Gastrocnemius medialis (tissue), 4 donors: ENCODE data around the gene SUPT5H. TPM values are rescaled to one million over a fixed set of nuclear protein-coding genes. Genes with fewer than 3 reads are reported as not detected.

Source experiments
- ATAC-seq, 2 donors: fragments of 150-250 bp; one replicate each; pipeline ENCODE4 v1.9.1; 2016
- DNase-seq, 2 donors: peaks; one replicate each; pipeline ENCODE4 v3.0.0-alpha.2; 2019
- H3K27ac ChIP-seq, 4 donors: fragments of 200-600 bp; sonication (generic); 1 replicate in 1 of 4; 2 replicates in 3 of 4; pipeline ENCODE4 v1.5.1; 2016 to 2018; ENCODE audit warnings: mild to moderate bottlenecking in 2 of 4, moderate library complexity in 1 of 4
- H3K27me3 ChIP-seq, 3 donors: fragments of 200-600 bp; sonication (generic) in 2 of 3; 1 replicate in 1 of 3; 2 replicates in 2 of 3; pipeline versions ENCODE4 v1.5.1 to v1.6.0; 2016 to 2019; ENCODE audit warnings: mild to moderate bottlenecking in 1 of 3, moderate library complexity in 1 of 3
- H3K36me3 ChIP-seq, 2 donors: fragments of 200-600 bp; sonication (generic) in 1 of 2; one replicate each; pipeline ENCODE4 v1.5.1; 2017 to 2018
- H3K4me1 ChIP-seq, 2 donors: fragments of 200-600 bp; sonication (generic) in 1 of 2; one replicate each; pipeline ENCODE4 v1.5.1; 2016 to 2017; ENCODE audit warnings: mild to moderate bottlenecking in 2 of 2
- H3K4me3 ChIP-seq, 4 donors: fragments of 200-600 bp; sonication (generic) in 3 of 4; 1 replicate in 1 of 4; 2 replicates in 3 of 4; pipeline ENCODE4 v1.5.1; 2016 to 2019; ENCODE audit warnings: mild to moderate bottlenecking in 2 of 4
- H3K9me3 ChIP-seq, 3 donors: fragments of 200-600 bp; sonication (generic) in 2 of 3; 1 replicate in 1 of 3; 2 replicates in 2 of 3; pipeline ENCODE4 v1.5.1; 2016 to 2019
- POLR2A ChIP-seq, 2 donors: fragments of 450-650 bp; IDR thresholded peaks; one replicate each; pipeline ENCODE4 v1.6.1; 2017; ENCODE audit warnings: antibody characterized with exemption in 2 of 2, mild to moderate bottlenecking in 2 of 2, moderate library complexity in 2 of 2
- in situ Hi-C, 4 donors: fragments of 200-750 bp; cut with MboI; loops; one replicate each; pipeline versions ENCODE4 v1.15.0 to v1.8.0; 2017; ENCODE audit warnings: low sequenced_read_pairs in 4 of 4
- intact Hi-C: fragments of 100-400 bp; cut with DNase I; formaldehyde crosslinking; loops from one replicate; pipeline ENCODE4 v1.15.1; 2023; ENCODE audit warnings: low total_unique reads
- total RNA-seq, 4 donors: library from RNA; depleted of rRNA; stranded (reverse); fragments of >200 nt; gene quantifications; one replicate each; pipeline versions ENCODE4 v1.1.0 to v1.2.3, GENCODE V29; 2016
- TF ChIP-seq, protein P1 (sequence below), 5 experiments: fragments of 450-650 bp in 3 of 5; fragments of 200-600 bp in 2 of 5; sonication (generic) in 2 of 5; IDR thresholded peaks in 4 of 5; conservative IDR thresholded peaks in 1 of 5; 1 replicate in 4 of 5; 2 replicates in 1 of 5; pipeline ENCODE4 v1.5.1; 2016 to 2019; ENCODE audit warnings: antibody characterized with exemption in 5 of 5, mild to moderate bottlenecking in 3 of 5, moderate library complexity in 3 of 5

Gene SUPT5H
- total RNA-seq, 4 donors from 2014 or later, result 60.7 to 148 (median 108) TPM

DNA sequence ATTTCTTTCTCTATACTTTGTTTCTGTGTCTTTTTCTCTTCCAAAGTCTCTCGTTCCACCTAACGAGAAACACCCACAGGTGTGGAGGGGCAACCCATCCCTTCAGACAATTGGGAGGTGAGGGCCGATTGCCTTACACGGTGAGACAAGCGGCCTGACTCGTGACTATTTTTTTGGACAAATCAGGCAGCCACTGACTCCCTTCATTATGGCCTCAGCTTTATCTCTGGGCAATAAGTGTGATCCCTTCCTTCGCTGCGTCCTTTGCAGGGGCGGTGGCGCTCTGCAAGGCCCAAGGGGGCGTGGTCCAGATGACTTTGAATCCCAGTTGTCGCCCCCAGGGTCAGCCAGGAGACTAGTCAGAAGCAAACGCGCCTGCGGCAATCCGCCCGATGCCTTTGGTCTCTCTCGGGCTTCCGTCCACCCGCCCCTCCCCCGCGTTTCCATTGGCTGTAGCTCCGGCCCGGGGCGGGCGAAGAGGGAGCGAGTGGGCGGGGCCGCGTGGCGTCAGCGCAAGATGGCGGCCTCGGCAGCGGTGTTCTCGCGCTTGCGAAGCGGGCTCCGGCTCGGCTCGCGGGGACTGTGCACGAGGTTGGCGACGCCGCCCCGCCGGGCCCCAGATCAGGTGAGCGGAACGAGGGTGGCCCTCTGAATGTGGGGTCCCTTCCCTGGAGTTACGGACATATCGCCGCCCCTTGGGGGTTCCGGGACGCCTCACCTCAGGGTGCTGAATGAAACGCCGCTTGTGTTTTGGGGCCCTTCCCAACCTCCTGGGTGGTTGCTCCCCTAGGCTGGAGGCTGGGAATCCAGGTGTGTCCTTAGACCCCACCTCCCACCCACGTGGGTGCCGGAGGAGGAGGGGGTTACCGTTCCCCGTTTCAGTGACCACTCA, 35.2 kb downstream of the SUPT5H start, which contains the start of gene TIMM50:
TIMM50 (plus strand) TSS at position 502 of the 892 bp plus-strand sequence; CDS start at position 518, 16 bp downstream.
- Histone ChIP-seq H3K27ac (peak within 1 kb of the TSS; percentile 88 to 95 (median 92)), H3K36me3 (peaks cover 0 to 33% of the 10 kb centered on the region in 2 donors), H3K27me3 (no peaks in the 10 kb centered on the region), H3K9me3 (no peaks in the 10 kb centered on the region), H3K4me1 (peaks cover 11% of the 10 kb centered on the region in 2 donors), H3K4me3 (peak within 1 kb of the TSS; percentile 92 to 100 (median 99))
- TF ChIP-seq, protein P1, sequence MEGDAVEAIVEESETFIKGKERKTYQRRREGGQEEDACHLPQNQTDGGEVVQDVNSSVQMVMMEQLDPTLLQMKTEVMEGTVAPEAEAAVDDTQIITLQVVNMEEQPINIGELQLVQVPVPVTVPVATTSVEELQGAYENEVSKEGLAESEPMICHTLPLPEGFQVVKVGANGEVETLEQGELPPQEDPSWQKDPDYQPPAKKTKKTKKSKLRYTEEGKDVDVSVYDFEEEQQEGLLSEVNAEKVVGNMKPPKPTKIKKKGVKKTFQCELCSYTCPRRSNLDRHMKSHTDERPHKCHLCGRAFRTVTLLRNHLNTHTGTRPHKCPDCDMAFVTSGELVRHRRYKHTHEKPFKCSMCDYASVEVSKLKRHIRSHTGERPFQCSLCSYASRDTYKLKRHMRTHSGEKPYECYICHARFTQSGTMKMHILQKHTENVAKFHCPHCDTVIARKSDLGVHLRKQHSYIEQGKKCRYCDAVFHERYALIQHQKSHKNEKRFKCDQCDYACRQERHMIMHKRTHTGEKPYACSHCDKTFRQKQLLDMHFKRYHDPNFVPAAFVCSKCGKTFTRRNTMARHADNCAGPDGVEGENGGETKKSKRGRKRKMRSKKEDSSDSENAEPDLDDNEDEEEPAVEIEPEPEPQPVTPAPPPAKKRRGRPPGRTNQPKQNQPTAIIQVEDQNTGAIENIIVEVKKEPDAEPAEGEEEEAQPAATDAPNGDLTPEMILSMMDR (IDR thresholded peaks at IDR 0.05 in 4 of 5, conservative IDR thresholded peaks at IDR 0.05 in 1 of 5), result no peak
- TF ChIP-seq POLR2A (IDR thresholded peaks at IDR 0.05), result peak; percentile 44 to 71
- intact Hi-C loops (loop anchor here (1.0 to 5.0 kb wide), 4 partner anchors 33 to 356 kb away; partner anchors contain the start of genes EID2B, PAK4 and SAMD4B), in situ Hi-C loops (no loop called here)
- peak; percentile 97 to 98 for ATAC-seq
- DNase-seq, result peak; percentile 91 to 97

DNA sequence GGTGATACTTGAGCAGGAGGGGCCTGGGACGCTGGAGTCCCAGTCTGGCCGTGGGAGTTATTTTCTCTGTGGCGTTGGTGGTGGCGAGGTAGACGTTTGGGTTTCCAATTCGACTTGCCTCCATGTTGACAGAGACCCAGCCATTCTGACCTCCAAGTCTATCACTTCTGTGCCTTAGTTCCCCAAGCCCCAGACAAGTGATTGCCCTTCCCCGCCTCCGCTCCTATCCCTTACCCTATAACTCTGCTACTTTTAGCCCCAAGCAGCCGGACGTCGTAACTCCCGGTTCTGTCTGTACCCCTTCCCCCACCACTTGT, 35.8 kb downstream of the SUPT5H start:
- H3K9me3 ChIP-seq, result no peaks in the 10 kb centered on the region
- H3K4me1 ChIP-seq, result peaks cover 11% of the 10 kb centered on the region in 2 donors
- H3K4me3 ChIP-seq, result peak overlapping the region; percentile 92 to 100 (median 99)
- TF ChIP-seq, protein P1 (IDR thresholded peaks at IDR 0.05 in 4 of 5, conservative IDR thresholded peaks at IDR 0.05 in 1 of 5), result no peak
- no peak for TF ChIP-seq POLR2A (IDR thresholded peaks at IDR 0.05)
- no peaks in the 10 kb centered on the region for H3K27me3 ChIP-seq
- peak in 1 of 2 donors; percentile 3 for ATAC-seq
- in situ Hi-C loops (no loop called here), intact Hi-C loops (loop anchor here (1.0 to 5.0 kb wide), 4 partner anchors 34 to 356 kb away; partner anchors contain the start of genes EID2B, PAK4 and SAMD4B)
- H3K27ac ChIP-seq, result peak overlapping the region; percentile 88 to 95 (median 92)
- peaks cover 0 to 32% of the 10 kb centered on the region in 2 donors for H3K36me3 ChIP-seq
- no peak for DNase-seq

DNA sequence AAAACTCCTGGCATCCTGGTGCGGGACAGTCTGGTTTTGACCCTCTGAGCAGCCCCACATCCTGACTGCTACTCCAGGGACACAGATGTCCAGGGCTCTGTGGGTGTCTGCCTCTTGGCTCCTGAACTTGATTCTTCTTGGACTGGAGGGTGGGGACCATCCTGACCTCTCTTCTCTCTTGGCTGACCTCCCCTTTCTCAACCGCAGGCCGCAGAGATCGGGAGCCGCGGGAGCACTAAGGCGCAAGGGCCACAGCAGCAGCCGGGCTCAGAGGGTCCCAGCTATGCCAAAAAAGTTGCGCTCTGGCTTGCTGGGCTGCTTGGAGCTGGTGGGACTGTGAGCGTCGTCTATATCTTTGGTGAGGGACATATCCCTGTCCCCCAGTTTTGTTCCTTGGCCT, 36.3 kb downstream of the SUPT5H start:
- Histone ChIP-seq H3K4me1 (peaks cover 11% of the 10 kb centered on the region in 2 donors), H3K27ac (peak overlapping the region in 3 of 4 donors; percentile 88 to 92 (median 91)), H3K9me3 (no peaks in the 10 kb centered on the region), H3K4me3 (peak overlapping the region; percentile 92 to 100 (median 99)), H3K36me3 (peaks cover 0 to 34% of the 10 kb centered on the region in 2 donors), H3K27me3 (no peaks in the 10 kb centered on the region)
- no peak for ATAC-seq
- intact Hi-C loops, result loop anchor here (1.0 to 5.0 kb wide), 4 partner anchors 34 to 357 kb away; partner anchors contain the start of genes EID2B, PAK4 and SAMD4B
- in situ Hi-C loops, result no loop called here
- no peak for DNase-seq
- TF ChIP-seq, protein P1 (IDR thresholded peaks at IDR 0.05 in 4 of 5, conservative IDR thresholded peaks at IDR 0.05 in 1 of 5), result no peak
- no peak for TF ChIP-seq POLR2A (IDR thresholded peaks at IDR 0.05)

DNA sequence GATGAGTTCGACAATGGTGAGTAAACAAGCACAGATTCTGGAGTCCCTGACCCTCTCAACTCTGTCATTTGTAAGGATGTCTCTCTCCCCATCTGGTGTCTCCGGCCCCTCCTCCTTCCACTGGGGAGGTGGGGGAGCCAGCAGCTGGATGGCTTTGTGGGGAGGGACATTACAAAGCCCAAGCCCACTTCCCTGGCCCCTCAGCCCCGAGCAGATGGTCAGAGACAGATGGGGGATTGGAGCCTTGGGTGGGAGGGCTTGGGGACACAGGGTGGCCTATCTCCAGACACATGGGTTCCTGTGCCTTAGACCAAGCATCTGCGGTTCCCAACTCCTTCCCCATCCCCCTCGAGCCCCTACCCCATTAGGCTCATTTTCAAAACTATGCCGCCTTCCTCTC, 37.8 kb downstream of the SUPT5H start:
- no peak for TF ChIP-seq POLR2A (IDR thresholded peaks at IDR 0.05)
- TF ChIP-seq, protein P1 (IDR thresholded peaks at IDR 0.05 in 4 of 5, conservative IDR thresholded peaks at IDR 0.05 in 1 of 5), result no peak
- peaks cover 11% of the 10 kb centered on the region in 2 donors for H3K4me1 ChIP-seq
- H3K27me3 ChIP-seq, result no peaks in the 10 kb centered on the region
- ATAC-seq (no peak), DNase-seq (no peak)
- H3K4me3 ChIP-seq, result no peak overlapping the region
- intact Hi-C loops, result loop anchor here (5.0 kb wide), 1 partner anchor 141 kb away; the partner anchor contains the start of gene SAMD4B
- H3K9me3 ChIP-seq, result no peaks in the 10 kb centered on the region
- H3K27ac ChIP-seq, result no peak overlapping the region
- in situ Hi-C loops, result no loop called here
- peaks cover 0 to 49% of the 10 kb centered on the region in 2 donors for H3K36me3 ChIP-seq
